PC-9 (cell line): ENCODE data around the gene UBR7.

ENCODE experiments used
- CTCF ChIP-seq: fragments of 200-600 bp; sonication (generic); conservative IDR thresholded peaks from 2 replicates; pipeline ENCODE4 v1.6.1; 2017; ENCODE audit warnings: mixed run types, antibody characterized with exemption, mild to moderate bottlenecking, moderate library complexity
- EZH2 ChIP-seq: fragments of 200-600 bp; sonication (generic); IDR thresholded peaks from 2 replicates; pipeline ENCODE4 v1.8.0; 2017; ENCODE audit warnings: antibody characterized with exemption, low read depth

GRCh38 chr14:93186466-93186865, 20.6 kb upstream of the UBR7 start:
- TF ChIP-seq CTCF (no peak), EZH2 (no peak)
